ENCODE data around the gene HACD2. TPM values are rescaled to one million over a fixed set of nuclear protein-coding genes. Genes with fewer than 3 reads are reported as not detected.

HACD2 gene
- total RNA-seq, 1 experiment from 2014 or later = 27.4 TPM

- H3K4me1 Mint-ChIP-seq = no peaks in the 10 kb centered on the region
- no peak for DNase-seq
- no peak for TF ChIP-seq CTCF (conservative IDR thresholded peaks at IDR 0.05)
Observed at GRCh38 chr3:123469323-123469995, 115.4 kb downstream of the HACD2 start.

More at GRCh38 chr3:123469323-123469995, 115.4 kb downstream of the HACD2 start:
- H4K8ac ChIP-seq (replicated peaks; ENCODE audit: insufficient read length, low read depth, low read length) = no peak overlapping the region
- H3K4ac ChIP-seq (ENCODE audit: low read depth, low read length) = no peak overlapping the region
- H4K91ac ChIP-seq (ENCODE audit: insufficient read length, low read depth, low read length) = no peak overlapping the region
- Mint-ChIP-seq H3K27ac (no peak overlapping the region), H3K9me3 (no peaks in the 10 kb centered on the region), H3K36me3 (ENCODE audit: insufficient read depth in 1 of 3, low read depth in 3 of 3) (no peaks in the 10 kb centered on the region), H3K4me3 (no peak overlapping the region), H3K27me3 (ENCODE audit: low read depth) (peaks cover 11% of the 10 kb centered on the region)
- no peak overlapping the region for H2AFZ ChIP-seq (ENCODE audit: low read length)
- H2AK5ac ChIP-seq (ENCODE audit: insufficient read length, low read length) = no peak overlapping the region
- no peak overlapping the region for H3K9ac ChIP-seq (ENCODE audit: extremely low read depth, insufficient read length, low read length)
- H4K5ac ChIP-seq (ENCODE audit: insufficient read length, low read depth, low read length) = no peak overlapping the region
- H2BK120ac ChIP-seq (ENCODE audit: low read depth, low read length, poor library complexity, severe bottlenecking) = no peak overlapping the region
- H2BK20ac ChIP-seq (ENCODE audit: low read depth, low read length, poor library complexity, severe bottlenecking) = no peak overlapping the region
- no peak overlapping the region for H3K18ac ChIP-seq (ENCODE audit: insufficient read length, low read depth, low read length)
- H2BK5ac ChIP-seq (ENCODE audit: insufficient read length, low read length) = no peak overlapping the region
- no peak overlapping the region for H3T11ph ChIP-seq (ENCODE audit: low read length)
- no peaks in the 10 kb centered on the region for H3K27me3 ChIP-seq (ENCODE audit: insufficient read depth, low read length)
- H3K23me2 ChIP-seq (ENCODE audit: insufficient read length, low read depth, low read length, poor library complexity, severe bottlenecking) = no peaks in the 10 kb centered on the region
- H3K4me1 ChIP-seq (ENCODE audit: insufficient read depth, low read length) = no peaks in the 10 kb centered on the region; the same call in 1 of the 2 replicates
- H3K9me3 ChIP-seq (ENCODE audit: control insufficient read depth, low read depth, low read length) = no peaks in the 10 kb centered on the region
- no peaks in the 10 kb centered on the region for H3K79me2 ChIP-seq (ENCODE audit: insufficient read depth, low read length)
- no peak overlapping the region for H3K4me2 ChIP-seq (ENCODE audit: insufficient read depth, insufficient read length, low read length)
- H2BK15ac ChIP-seq (ENCODE audit: low read depth, low read length) = no peak overlapping the region
- H3K23ac ChIP-seq (ENCODE audit: insufficient read length, low read depth, low read length) = no peak overlapping the region
- H2BK12ac ChIP-seq (ENCODE audit: insufficient read length, low read depth, low read length) = no peak overlapping the region
- H3K27ac ChIP-seq (ENCODE audit: insufficient read length, low read depth, low read length) = no peak overlapping the region
- H3K14ac ChIP-seq (ENCODE audit: insufficient read depth, low read length) = no peak overlapping the region
- WGBS (ENCODE audit: extremely low coverage, insufficient read length, low lambda C conversion rate) = no CpG with 5 or more reads among the region's 11 CpGs
- H3K79me1 ChIP-seq (ENCODE audit: insufficient read depth, low read depth, low read length, poor library complexity, severe bottlenecking) = no peaks in the 10 kb centered on the region
- no peak overlapping the region for H3K56ac ChIP-seq (ENCODE audit: insufficient read length, low read depth, low read length)
- no peaks in the 10 kb centered on the region for H4K20me1 ChIP-seq (ENCODE audit: control insufficient read depth, insufficient read depth, insufficient read length)

Measured in H9 (cell line).